D341Med (cell line): ENCODE data around the gene SUSD3.

ENCODE experiments used
- DNase-seq: peaks from one replicate; pipeline ENCODE4 v3.0.0; 2012; ENCODE audit warnings: low spot score

Gene SUSD3

GRCh38 chr9:93052791-93053540 is 5.5 kb upstream of the SUSD3 start:
- DNase-seq: no peak

DNA sequence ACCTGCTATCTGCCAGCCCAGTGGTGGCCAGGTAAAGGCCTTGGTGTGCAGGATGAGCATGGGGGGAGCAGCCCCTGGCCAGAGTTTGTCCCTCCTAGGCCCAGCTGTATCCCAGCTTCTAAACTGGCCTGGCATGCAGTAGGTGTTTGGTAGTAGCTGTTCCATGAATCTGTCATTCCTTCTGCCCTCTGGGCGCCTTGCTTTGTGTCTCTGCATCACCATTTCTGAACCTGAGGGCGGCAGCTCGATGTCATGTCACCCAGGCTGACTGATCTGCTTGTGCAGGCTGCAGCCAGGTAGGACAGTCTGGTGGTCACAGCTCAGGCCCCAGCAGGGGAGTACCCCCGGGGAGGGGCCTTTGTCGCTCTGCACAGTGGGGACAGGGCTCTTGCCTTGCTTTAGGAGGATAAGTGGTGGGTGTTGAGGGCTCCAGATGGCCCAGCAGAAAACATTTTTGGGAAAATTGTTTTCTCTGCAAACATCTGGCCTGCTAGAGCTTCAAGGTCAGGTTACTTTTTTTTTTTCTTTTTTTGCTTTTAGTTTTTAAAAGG is 4.6 kb upstream of the SUSD3 start:
- DNase-seq: no peak

DNA sequence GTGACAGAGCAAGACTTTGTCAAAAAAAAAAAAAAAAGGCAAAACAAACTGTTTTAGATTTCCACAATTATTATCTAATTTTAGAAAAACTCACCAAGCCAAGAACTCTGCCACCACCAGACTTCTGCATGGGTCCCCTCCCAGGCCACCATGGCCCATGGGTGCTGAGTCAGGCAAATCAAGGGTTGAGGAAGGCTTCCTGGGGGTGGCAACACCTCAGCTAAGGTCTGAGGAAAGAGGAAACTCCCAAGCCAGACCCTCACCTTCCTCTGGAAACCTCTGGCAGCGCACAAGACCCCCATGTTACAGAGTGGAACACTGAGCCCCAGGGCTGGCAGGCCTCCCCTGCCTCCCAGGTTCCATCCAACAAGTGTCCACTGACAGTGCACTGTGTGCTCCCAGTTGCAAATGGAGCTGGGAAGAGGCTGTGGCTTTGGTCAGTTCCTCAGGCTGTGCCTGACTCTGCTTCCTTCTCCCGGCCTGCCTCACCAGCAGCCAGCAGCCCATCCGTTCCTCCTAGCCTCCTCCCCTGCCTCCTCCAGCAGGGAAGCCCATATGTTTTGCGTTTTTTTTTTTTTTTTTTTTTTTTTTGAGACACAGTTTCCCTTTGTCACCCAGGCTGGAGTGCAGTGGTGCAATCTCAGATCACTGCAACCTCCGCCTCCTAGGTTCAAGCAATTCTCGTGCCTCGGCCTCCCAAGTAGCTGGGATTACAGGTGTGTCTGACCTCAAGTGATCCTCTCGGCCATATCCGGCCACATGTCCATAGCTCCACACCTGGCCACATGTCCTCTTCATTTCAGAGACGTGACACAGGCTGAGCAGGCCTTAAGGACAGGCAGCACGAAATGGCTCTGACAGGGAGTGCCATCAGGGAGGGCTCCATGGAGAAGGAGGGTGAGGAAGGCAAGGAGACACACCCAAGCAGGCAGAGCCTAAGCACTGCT is 3.5 kb upstream of the SUSD3 start:
- DNase-seq: no peak

GRCh38 chr9:93057042-93057702 is 1.3 kb upstream of the SUSD3 start:
- no peak for DNase-seq

- DNase-seq: no peak
Measured at GRCh38 chr9:93057703-93058354, 672 bp upstream of the SUSD3 start.

GRCh38 chr9:93059011-93059714 is 662 bp downstream of the SUSD3 start:
- no peak for DNase-seq

GRCh38 chr9:93059715-93060578 is 1.4 kb downstream of the SUSD3 start:
- no peak for DNase-seq

DNA sequence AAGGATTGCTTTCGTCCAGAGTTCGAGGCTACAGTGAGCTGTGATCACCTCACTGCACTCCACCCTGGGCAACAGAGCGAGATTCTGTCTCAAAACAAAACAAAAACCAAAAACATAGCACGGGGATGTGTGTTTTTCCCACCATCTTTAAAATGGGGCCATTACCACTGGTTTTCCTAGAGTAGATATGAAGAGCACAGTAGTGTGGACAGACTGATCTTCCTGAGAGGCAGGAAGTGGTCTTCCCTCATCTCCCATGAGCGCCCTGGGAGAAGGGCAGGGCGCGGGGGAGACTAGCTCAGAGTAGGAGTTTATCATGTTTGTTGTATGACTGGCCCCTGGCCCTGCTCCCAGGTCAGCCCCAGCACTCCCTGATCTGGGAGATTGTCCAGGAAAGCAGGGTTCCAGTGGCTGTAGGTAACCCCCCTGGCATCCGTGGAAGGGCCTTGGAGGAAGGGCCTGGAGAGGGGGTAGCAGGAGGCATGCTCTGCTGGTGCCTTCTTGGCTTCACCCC is 2.3 kb downstream of the SUSD3 start:
- DNase-seq: no peak

DNA sequence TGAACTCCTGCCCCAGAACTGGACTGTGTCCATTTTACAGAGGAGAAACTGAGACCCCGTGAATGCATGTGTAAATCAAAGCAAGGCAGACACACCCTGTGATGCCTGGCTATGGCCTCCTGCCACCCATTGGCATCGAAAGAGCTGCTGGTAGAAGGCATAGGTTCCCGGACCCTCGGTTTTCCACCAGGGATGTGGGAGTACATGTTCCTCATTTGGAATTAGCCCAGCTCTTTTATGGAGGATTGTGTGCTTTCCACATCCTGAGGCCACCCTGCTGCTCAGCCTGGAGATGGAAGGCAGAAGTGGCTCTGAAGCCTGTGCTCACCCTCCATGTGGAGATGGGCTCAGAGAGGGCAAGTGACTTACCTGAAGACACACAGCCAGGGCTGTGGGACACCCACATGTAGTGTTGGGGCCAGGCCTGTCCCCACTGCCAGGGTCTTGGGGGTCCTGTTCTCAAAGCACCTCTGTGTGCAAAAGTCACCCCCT is 2.8 kb downstream of the SUSD3 start:
- DNase-seq: no peak

GRCh38 chr9:93061791-93062763 is 3.6 kb downstream of the SUSD3 start:
- no peak for DNase-seq

- no peak for DNase-seq
Measured at GRCh38 chr9:93064392-93065134, 6.1 kb downstream of the SUSD3 start.

DNA sequence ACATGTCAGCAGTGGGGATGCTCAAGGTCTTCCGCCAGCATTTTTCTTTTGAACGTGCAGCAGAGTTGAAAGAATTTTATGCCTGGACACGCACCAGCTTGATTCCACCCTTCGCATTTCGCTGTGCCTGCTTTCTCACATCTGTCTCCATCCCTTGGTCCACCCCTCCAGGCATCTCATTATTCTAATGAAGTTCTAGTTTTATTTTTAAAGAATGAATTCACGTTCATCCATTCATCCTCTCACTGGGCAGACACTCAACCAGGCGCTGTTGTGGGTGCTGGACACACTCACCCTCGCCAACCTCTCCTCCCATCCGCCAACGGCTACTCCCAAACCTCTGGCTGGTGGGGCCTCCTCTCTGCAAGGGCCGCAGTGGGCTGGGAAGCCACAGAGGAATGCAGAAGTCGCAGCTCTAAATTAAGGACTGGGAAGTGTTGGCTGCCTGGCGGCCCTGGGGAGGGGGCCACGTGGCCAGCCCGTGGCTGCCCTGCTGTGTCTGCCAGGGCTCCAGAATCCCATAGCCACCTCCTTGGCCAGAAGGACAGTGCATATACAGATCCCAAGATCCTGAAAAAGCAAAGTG is 6.7 kb downstream of the SUSD3 start:
- no peak for DNase-seq

GRCh38 chr9:93066978-93067603 is 8.6 kb downstream of the SUSD3 start:
- DNase-seq: no peak

GRCh38 chr9:93068956-93069355 is 10.5 kb downstream of the SUSD3 start:
- DNase-seq: no peak

DNA sequence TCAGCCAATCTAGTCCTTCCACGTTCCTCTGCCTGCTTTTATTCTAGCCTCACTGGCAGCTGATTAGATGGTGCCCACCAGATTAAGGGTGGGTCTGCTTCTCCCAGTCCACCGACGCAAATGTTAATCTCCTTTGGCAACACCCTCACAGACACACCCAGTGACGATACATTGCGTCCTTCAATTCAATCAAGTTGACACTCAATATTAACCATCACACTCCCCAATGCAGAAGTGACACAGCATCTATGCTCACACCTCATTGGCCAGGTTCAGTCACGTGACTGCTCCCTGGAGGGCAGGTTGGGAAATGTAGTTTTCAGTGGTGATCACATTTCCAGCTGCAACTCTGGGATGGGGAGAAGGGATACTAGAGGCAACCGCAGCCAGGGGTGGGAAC is 13.0 kb downstream of the SUSD3 start:
- DNase-seq: no peak

DNA sequence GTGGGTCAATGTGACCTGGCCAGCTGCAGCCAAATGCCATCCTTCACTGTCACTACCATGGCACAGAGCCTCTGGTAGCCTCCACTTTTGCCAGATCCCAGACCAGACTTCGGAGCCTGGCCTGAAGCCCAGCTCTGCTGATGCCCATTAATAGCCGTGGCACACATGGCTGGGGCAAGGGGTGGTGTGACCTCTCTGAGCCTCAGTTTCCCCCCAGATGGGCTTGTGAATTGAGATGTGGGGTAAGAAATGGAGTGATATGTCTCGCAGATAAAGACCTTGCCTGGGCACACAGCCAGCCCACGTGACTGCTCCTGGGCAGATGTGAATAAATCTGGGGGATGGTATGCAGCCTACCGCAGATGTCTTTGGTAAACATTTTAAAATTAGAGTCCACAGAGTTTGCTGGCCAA is 13.9 kb downstream of the SUSD3 start:
- DNase-seq: no peak
